Loucy (cell line): ENCODE results near the gene DLG1.

Source experiments
- H2AFZ ChIP-seq: fragments of 200-600 bp; sonication (generic); 2 replicates; pipeline ENCODE4 v1.6.0; 2016; ENCODE audit warnings: antibody characterized with exemption, mild to moderate bottlenecking, low read length, moderate library complexity
- H3F3A ChIP-seq: fragments of 200-600 bp; 2 replicates; pipeline ENCODE4 v1.6.0; 2016; ENCODE audit warnings: antibody characterized with exemption, low read depth, mild to moderate bottlenecking
- H3K27me3 ChIP-seq: fragments of 200-600 bp; sonication (generic); 2 replicates; pipeline ENCODE4 v1.6.1; 2014; ENCODE audit warnings: low read length, mild to moderate bottlenecking; ENCODE audit not compliant: insufficient read depth, poor library complexity, severe bottlenecking
- H3K36me3 ChIP-seq: fragments of 200-600 bp; sonication (generic); 2 replicates; pipeline ENCODE4 v1.6.1; 2016; ENCODE audit warnings: low read length; ENCODE audit not compliant: insufficient read depth
- H3K4me1 ChIP-seq: fragments of 200-600 bp; sonication (generic); 2 replicates; pipeline ENCODE4 v1.5.1; 2014; ENCODE audit warnings: low read length, mild to moderate bottlenecking; ENCODE audit not compliant: insufficient read depth, poor library complexity, severe bottlenecking
- H3K4me2 ChIP-seq: fragments of 200-600 bp; sonication (generic); 2 replicates; pipeline ENCODE4 v1.6.0; 2014; ENCODE audit warnings: antibody characterized with exemption, low read length, low read depth, mild to moderate bottlenecking; ENCODE audit not compliant: poor library complexity, severe bottlenecking
- H3K4me3 ChIP-seq: fragments of 200-600 bp; sonication (generic); 2 replicates; pipeline ENCODE4 v1.5.1; 2014; ENCODE audit warnings: low read length, mild to moderate bottlenecking, mixed read lengths; ENCODE audit not compliant: poor library complexity, severe bottlenecking
- H3K79me2 ChIP-seq: fragments of 200-600 bp; sonication (generic); 2 replicates; pipeline ENCODE4 v1.6.1; 2014; ENCODE audit warnings: low read length; ENCODE audit not compliant: insufficient read depth
- H3K9ac ChIP-seq: fragments of 200-600 bp; sonication (generic); 2 replicates; pipeline ENCODE4 v1.6.0; 2014; ENCODE audit warnings: mild to moderate bottlenecking, low read depth, low read length, moderate library complexity; ENCODE audit not compliant: poor library complexity, severe bottlenecking
- H3K9me2 ChIP-seq: fragments of 200-600 bp; sonication (generic); replicated peaks from 2 replicates; pipeline ENCODE4 v1.6.1; 2016; ENCODE audit warnings: low read depth, low read length, mixed read lengths
- H3K9me3 ChIP-seq: fragments of 200-600 bp; sonication (generic); 2 replicates; pipeline ENCODE4 v1.6.1; 2014; ENCODE audit warnings: mild to moderate bottlenecking, antibody characterized with exemption, low read length, low read depth; ENCODE audit not compliant: insufficient read depth
- H4K20me1 ChIP-seq: fragments of 200-600 bp; sonication (generic); 2 replicates; pipeline ENCODE4 v1.6.0; 2014; ENCODE audit warnings: antibody characterized with exemption, low read length, mild to moderate bottlenecking; ENCODE audit not compliant: insufficient read depth, poor library complexity, severe bottlenecking
- EZH2phosphoT487 ChIP-seq: fragments of 200-600 bp; IDR thresholded peaks from 2 replicates; pipeline ENCODE4 v1.6.1; 2018; ENCODE audit warnings: antibody characterized with exemption, mild to moderate bottlenecking, moderate library complexity, borderline replicate concordance
- TF ChIP-seq, protein P1 (sequence below): fragments of 200-600 bp; sonication (generic); conservative IDR thresholded peaks from 2 replicates; pipeline ENCODE4 v1.5.1; 2014; ENCODE audit warnings: mild to moderate bottlenecking, antibody characterized with exemption, low read length

Gene DLG1

DNA sequence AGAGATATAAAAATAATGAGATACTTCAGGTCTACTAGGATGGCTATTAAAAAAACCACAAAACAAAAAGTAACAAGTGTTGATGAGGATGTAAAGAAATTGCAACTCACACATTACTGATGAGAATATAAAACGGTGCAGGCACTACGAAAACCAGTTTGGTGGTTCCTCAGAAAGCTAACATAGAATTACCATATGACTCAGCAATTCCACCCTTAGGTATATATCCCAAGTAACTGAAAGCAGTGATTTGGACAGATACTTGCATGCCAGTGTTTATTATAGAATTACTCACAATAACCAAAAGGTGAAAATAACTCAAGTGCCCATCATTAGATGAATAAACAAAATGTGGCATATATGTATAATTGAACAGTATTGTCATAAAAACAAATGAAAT lies 181.3 kb downstream of the DLG1 start:
- H2AFZ ChIP-seq = no peak overlapping the region
- TF ChIP-seq, protein P1, sequence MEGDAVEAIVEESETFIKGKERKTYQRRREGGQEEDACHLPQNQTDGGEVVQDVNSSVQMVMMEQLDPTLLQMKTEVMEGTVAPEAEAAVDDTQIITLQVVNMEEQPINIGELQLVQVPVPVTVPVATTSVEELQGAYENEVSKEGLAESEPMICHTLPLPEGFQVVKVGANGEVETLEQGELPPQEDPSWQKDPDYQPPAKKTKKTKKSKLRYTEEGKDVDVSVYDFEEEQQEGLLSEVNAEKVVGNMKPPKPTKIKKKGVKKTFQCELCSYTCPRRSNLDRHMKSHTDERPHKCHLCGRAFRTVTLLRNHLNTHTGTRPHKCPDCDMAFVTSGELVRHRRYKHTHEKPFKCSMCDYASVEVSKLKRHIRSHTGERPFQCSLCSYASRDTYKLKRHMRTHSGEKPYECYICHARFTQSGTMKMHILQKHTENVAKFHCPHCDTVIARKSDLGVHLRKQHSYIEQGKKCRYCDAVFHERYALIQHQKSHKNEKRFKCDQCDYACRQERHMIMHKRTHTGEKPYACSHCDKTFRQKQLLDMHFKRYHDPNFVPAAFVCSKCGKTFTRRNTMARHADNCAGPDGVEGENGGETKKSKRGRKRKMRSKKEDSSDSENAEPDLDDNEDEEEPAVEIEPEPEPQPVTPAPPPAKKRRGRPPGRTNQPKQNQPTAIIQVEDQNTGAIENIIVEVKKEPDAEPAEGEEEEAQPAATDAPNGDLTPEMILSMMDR = no peak
- no peak for TF ChIP-seq EZH2phosphoT487
- H3K36me3 ChIP-seq = peaks cover 37% of the 10 kb centered on the region
- peaks cover 8% of the 10 kb centered on the region for H4K20me1 ChIP-seq
- no peaks in the 10 kb centered on the region for H3K79me2 ChIP-seq
- H3K9me3 ChIP-seq = no peaks in the 10 kb centered on the region
- H3K4me2 ChIP-seq = no peak overlapping the region
- H3K9ac ChIP-seq = no peak overlapping the region
- no peaks in the 10 kb centered on the region for H3F3A ChIP-seq
- H3K4me3 ChIP-seq = no peak overlapping the region
- no peaks in the 10 kb centered on the region for H3K9me2 ChIP-seq
- H3K27me3 ChIP-seq = no peaks in the 10 kb centered on the region
- H3K4me1 ChIP-seq = peaks cover 9% of the 10 kb centered on the region

DNA sequence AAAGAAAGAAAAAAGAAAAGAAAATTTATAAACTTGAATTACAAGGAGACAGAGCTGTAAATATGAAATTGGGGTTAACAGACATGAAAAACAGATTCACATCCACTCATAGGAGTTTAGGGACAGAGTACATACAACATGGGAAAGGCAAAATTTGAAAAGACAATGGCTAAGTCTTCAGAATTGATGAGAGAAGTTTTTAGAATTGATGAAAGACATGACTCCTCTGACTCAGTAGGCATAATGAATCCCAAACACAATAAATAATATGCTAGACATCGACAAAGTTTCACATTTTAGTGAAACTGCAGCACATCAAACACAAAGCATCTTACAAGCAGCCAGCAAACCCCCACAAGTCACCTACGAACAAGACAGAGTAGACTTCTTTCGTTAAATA lies 184.4 kb downstream of the DLG1 start:
- peaks cover 62% of the 10 kb centered on the region for H3K36me3 ChIP-seq
- TF ChIP-seq EZH2phosphoT487 = no peak
- TF ChIP-seq, protein P1 = no peak
- H3K27me3 ChIP-seq = no peaks in the 10 kb centered on the region
- peaks cover 8% of the 10 kb centered on the region for H4K20me1 ChIP-seq
- no peak overlapping the region for H3K9ac ChIP-seq
- no peak overlapping the region for H2AFZ ChIP-seq
- H3K79me2 ChIP-seq = no peaks in the 10 kb centered on the region
- H3K4me2 ChIP-seq = no peak overlapping the region
- H3K4me3 ChIP-seq = no peak overlapping the region
- H3K9me2 ChIP-seq = no peaks in the 10 kb centered on the region
- H3F3A ChIP-seq = no peaks in the 10 kb centered on the region
- no peaks in the 10 kb centered on the region for H3K9me3 ChIP-seq
- peaks cover 9% of the 10 kb centered on the region for H3K4me1 ChIP-seq

GRCh38 chr3:197111685-197112084 lies 186.7 kb downstream of the DLG1 start:
- Histone ChIP-seq H2AFZ (no peak overlapping the region), H3K27me3 (no peaks in the 10 kb centered on the region), H3K9ac (no peak overlapping the region), H3K9me3 (no peaks in the 10 kb centered on the region), H3K36me3 (peaks cover 60% of the 10 kb centered on the region), H3K9me2 (no peaks in the 10 kb centered on the region), H3K79me2 (no peaks in the 10 kb centered on the region), H3K4me1 (peaks cover 1% of the 10 kb centered on the region), H3K4me2 (no peak overlapping the region), H3F3A (no peaks in the 10 kb centered on the region), H3K4me3 (no peak overlapping the region), H4K20me1 (peaks cover 5% of the 10 kb centered on the region)
- TF ChIP-seq EZH2phosphoT487 = no peak
- TF ChIP-seq, protein P1 = no peak
